HG03097 (cell line): Measurements from ENCODE around the gene ACTL9.
"Not testable (repeated sequence)": the region's sequence is repeated elsewhere in the genome, so short reads cannot be mapped to it uniquely, and the experiment has no call there.

Experiments
- ATAC-seq: cut with Tn5 transposase; IDR thresholded peaks from one replicate; pipeline ENCODE4 v1.9.1; 2021; ENCODE audit not compliant: unreplicated experiment, low FRiP score

ACTL9 gene, protein sequence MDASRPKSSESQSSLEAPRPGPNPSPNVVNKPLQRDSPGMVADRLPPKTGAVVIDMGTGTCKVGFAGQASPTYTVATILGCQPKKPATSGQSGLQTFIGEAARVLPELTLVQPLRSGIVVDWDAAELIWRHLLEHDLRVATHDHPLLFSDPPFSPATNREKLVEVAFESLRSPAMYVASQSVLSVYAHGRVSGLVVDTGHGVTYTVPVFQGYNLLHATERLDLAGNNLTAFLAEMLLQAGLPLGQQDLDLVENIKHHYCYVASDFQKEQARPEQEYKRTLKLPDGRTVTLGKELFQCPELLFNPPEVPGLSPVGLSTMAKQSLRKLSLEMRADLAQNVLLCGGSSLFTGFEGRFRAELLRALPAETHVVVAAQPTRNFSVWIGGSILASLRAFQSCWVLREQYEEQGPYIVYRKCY

DNA sequence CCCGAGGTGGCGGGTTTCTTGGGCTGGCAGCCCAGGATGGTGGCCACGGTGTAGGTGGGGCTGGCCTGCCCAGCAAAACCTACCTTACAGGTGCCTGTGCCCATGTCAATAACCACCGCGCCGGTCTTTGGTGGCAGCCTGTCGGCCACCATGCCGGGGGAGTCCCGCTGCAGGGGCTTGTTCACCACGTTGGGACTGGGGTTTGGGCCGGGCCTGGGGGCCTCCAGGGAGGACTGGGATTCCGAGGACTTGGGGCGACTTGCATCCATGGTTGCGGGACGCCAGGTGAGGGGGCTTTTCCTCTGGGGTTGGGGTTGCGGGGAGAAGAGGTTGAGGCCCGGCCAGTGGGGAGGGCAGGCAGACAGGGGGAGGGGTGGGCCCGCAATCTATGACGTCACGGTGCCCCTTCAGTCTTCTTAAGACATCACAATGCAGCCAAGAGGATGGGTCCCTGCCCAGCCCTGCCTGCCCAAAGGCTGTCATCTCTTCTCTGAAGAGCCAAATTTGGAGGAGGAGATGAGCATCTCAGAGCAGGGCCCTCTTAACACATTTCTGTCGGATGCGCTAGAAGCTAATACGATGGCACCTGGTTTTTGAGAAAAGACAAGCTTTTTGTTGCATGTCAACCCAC, at the start of gene ACTL9:
Gene ACTL9 (minus strand): TSS at position 363 of the 631 bp plus-strand sequence. CDS start 94 bp downstream, at position 269.
- no peak for ATAC-seq

DNA sequence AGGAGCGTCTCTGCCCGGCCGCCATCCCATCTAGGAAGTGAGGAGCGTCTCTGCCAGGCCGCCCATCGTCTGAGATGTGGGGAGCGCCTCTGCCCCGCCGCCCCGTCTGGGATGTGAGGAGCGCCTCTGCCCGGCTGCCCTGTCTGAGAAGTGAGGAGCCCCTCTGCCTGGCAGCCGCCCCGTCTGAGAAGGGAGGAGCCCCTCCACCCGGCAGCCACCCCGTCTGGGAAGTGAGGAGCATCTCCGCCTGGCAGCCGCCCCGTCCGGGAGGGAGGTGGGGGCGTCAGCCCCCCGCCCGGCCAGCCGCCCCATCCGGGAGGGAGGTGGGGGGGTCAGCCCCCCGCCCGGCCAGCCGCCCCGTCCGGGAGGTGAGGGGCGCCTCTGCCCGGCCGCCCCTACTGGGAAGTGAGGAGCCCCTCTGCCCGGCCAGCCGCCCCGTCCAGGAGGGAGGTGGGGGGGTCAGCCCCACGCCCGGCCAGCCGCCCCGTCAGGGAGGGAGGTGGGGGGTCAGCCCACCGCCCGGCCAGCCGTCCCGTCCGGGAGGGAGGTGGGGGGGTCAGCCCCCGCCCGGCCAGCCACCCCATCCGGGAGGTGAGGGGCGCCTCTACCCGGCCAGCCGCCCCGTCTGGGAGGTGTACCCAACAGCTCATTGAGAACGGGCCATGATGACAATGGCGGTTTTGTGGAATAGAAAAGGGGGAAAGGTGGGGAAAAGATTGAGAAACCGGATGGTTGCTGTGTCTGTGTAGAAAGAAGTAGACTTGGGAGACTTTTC, 40.9 kb upstream of the ACTL9 start:
- ATAC-seq = not testable (repeated sequence)

DNA sequence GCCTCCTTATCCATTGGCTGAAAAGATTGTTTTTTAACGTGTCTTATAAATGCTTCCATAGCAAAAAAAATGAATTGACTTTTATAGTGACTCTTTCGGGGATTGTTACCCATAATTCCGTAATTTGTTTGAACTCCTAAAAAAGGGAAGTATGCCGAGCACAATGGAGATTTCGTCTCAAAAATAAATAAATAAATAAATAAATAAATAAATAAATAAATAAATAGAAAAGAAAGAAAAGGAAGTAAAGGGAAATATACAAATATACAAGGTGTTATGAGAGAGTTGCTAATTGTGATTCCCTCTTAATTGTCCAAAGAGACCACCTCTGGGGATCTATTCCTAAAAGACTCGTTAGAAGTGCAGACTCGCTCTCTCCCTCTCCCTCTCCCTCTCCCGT, 39.8 kb upstream of the ACTL9 start:
- no peak for ATAC-seq

DNA sequence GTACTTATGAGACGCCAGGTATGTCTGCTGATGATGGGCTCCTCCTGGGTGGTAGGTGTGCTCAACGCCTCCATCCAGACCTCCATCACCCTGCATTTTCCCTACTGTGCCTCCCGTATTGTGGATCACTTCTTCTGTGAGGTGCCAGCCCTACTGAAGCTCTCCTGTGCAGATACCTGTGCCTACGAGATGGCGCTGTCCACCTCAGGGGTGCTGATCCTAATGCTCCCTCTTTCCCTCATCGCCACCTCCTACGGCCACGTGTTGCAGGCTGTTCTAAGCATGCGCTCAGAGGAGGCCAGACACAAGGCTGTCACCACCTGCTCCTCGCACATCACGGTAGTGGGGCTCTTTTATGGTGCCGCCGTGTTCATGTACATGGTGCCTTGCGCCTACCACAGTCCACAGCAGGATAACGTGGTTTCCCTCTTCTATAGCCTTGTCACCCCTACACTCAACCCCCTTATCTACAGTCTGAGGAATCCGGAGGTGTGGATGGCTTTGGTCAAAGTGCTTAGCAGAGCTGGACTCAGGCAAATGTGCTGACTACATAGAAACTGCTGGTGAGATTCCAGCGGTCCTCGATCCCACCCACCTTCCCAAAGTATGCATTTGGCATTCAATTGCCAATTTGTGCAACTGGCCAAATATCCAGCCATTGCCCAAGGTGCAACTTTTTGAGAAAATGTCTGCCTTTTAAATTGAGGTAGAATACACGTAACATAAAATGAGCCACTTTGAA, 33.0 kb upstream of the ACTL9 start:
- ATAC-seq = no peak

DNA sequence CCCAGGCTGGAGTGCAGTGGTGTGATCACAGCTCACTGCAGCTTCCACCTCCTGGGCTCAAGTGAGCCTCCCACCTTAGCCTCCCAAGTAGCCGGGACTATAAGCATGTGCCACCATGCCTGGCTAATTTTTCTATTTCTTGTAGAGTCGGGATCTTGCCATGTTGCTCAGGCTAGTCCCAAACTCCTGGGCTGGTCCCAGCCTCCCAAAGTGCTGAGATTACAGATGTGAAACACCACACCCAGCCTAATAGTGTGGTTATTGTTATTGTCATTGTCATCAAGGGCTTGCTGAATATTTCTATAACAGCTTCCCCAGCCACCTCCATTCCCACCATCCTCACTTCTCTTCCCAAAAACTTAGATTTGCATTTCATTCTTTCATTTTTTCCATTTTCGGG, 25.7 kb upstream of the ACTL9 start:
- no peak for ATAC-seq

DNA sequence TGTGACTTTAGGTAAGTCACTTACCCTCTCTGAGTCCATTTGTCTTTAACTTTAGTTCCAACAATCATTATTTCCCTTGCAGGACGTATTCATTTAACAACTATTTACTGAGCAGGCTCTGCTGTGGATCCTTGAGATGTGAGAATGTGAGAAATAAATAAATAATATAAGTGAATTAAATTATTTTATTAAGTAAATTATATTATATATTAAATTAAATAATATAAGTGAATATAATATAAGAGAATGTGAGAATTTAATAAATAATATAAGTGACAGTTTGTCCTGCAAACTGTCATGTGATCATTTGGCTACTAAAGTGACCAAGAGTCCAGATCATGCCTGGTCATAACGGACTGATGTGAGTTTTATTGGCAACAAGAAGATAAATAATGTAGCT, 23.4 kb upstream of the ACTL9 start:
- ATAC-seq = no peak

DNA sequence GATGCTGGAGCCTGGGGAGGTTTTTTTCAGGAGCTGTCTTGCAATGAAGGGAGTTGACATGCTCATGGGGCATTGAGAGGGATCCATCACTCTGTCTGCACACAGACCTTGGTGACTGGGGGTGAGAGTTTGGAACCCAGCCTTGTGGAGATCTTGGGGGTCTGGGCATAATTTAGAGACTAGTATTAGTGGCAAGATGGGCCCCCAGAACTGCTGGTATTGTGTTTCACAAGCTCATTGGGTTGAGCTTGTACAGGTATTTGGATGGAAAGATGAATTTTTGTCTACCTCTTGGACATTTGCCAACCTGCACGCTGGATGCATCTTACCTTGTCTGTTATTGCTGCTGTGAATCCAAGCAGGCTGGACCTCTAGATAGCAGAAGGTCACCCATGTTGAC, 22.7 kb upstream of the ACTL9 start, which contains the start of gene OR2Z1:
Gene OR2Z1 (plus strand): TSS at position 301 of the 400 bp plus-strand sequence. CDS start 9,395 bp downstream, outside the sequence.
- no peak for ATAC-seq

DNA sequence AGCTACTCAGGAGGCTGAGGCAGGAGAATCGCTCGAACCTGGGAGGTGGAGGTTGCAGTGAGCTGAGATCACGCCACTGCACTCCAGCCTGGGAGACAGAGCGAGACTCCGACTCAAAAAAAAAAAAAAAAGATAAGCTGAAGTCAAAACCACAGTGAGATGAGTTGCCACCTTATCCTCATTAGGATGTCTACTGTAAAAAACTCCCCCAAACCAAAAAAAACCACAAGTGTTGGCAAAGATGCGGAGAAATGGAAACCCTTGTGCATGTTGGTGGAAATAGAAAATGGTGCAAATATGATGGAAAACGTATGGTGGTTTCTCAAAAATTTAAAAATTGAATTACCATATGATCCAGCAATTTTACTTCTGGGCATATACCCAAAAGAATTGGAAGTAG, 11.7 kb upstream of the ACTL9 start:
- ATAC-seq = not testable (repeated sequence)

DNA sequence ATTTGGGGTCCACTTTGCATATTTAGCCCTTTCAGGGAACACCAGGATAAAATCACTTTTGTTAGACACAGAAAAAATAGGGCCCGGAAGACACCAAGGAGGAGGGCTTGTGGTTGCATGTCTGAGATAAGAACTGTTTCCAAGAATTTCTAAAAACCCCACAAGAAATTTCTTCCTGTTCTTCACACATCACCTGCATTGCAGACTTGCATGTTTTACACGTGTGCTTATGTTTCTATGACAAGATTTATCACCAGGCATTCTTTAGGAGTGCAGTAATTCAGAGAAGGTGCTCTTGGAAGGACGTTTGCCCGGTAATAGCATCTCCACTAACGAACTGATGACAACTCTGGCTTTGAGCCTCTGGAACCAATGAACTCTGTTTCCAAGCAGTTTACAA, 7.1 kb upstream of the ACTL9 start:
- no peak for ATAC-seq

DNA sequence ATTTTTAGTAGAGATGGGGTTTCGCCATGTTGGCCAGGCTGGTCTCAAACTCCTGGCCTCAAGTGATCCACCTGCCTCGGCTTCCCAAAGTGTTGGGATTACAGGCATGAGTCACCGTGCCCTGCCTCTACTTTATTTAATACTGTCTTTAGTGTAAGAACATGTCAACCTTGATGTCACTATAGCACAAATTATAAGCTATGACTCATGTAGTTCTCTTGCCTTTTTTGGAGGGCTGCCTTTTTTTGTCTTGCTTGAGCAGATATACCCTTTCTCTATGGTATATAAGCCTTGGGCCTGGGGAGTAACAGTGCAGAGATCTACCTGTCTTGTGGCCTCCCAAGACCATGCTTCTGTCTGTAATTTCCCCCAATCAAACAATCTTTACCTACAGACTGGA, 6.7 kb upstream of the ACTL9 start:
- not testable (repeated sequence) for ATAC-seq

DNA sequence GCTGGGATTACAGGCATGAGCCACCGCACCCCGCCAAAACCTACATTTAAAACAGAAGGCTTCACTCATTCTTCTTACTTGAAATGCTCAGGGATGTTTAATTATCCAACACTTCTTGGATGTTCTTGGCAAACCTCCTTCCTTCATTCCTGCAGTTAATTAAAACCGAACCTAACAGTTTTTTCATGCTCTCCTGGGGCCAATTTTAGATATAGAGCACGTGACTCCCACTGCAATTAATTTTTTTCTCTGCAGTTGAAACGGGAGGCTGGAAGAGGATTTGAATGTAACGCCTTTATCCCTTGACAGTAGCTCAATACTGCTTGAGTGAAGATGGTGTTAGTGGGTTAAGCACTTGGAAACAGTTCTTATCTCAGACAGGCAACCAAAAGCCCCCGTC, 4.6 kb upstream of the ACTL9 start:
- ATAC-seq = no peak

DNA sequence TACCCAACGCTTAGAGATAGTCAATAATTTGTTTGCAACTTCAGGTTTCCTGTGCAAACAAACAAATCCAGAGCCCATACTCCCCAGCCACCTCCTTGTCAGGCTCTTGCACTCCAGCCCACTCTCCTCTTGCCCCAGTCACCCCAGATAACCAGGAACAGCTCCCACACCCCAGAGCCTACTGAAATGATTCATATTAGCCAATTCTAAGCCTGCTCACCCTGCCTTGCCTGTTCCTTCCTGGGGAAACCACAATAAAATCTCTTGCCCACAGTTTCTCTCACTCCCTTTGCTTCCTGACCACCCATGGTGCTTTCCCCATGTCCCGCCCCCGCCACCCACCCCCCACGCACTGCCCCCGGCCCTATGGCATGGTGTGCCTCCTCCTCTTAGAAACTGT, 3.8 kb upstream of the ACTL9 start:
- no peak for ATAC-seq

DNA sequence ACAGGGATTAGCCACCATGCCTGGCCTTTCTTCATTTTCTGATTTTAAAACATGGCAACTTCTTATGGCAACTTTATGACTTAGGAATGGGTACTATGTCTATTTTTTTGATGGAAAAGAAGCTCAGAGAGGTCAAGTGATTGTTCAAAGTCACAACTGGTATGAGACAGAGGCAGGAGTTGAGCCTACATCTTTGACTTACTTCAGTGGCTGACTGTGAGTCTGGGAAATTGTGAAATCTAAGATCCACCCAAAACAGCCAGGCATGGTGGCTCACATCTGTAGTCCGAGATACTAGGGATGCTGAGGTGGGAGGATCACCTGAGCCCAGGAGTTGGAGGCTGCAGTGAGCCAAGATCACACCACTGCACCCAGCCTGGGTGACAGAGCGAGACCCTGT, 2.4 kb upstream of the ACTL9 start:
- no peak for ATAC-seq

DNA sequence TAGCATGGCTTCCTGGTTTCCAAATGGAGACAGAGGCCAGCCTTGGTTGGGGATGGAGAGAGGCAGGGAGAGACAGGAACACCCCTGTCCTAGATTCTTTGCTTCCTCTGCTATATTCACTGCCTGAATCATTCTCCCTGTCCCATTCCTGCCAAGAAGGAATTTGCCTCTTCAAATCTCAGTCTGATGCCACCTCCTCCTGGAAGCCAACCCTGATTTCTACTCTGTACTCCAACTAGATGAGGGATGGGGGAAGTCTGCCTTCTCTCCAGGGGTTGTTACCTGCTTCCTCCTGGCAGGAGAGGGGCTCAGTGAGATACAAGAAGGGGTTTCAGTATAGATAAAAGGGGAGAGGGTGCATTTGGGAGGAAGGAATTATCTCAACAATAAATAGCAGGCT, 1.3 kb upstream of the ACTL9 start:
- ATAC-seq = no peak

DNA sequence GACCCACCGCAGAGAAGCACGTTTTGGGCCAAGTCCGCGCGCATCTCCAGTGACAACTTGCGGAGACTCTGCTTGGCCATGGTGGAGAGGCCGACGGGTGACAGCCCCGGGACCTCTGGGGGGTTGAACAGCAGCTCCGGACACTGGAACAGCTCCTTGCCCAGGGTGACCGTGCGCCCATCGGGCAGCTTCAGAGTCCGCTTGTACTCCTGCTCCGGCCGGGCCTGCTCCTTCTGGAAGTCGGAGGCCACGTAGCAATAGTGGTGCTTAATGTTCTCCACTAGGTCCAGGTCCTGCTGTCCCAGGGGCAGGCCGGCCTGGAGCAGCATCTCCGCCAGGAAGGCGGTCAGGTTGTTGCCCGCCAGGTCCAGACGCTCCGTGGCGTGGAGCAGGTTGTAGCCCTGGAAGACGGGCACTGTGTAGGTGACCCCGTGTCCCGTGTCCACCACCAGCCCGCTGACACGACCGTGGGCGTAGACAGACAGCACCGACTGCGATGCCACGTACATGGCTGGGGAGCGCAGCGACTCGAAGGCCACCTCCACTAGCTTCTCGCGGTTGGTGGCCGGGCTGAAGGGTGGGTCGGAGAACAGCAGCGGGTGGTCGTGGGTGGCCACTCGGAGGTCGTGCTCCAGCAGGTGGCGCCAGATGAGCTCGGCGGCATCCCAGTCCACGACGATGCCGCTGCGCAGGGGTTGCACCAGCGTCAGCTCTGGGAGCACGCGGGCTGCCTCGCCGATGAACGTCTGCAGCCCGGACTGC, 743 bp downstream of the ACTL9 start:
- no peak for ATAC-seq

DNA sequence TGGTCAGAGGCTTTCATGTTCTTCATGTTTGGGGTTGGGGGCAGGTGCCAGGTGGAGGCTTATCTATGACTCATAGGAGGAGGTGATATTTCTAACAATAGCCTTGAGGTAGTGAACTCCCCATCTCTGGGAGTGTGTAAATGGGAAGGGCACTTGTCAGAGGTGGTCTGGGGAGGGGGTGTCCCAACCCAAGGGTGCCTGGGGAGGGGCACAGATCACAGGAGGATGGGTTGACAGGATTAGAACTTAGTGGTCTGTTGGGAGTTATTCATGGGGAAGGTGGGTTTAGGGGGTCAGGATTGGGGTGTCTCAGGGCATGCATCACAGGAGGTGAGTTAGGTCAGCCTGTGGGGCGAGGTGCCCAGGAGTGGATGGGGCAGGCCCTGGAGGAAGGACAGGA, 1.6 kb downstream of the ACTL9 start:
- ATAC-seq = no peak

DNA sequence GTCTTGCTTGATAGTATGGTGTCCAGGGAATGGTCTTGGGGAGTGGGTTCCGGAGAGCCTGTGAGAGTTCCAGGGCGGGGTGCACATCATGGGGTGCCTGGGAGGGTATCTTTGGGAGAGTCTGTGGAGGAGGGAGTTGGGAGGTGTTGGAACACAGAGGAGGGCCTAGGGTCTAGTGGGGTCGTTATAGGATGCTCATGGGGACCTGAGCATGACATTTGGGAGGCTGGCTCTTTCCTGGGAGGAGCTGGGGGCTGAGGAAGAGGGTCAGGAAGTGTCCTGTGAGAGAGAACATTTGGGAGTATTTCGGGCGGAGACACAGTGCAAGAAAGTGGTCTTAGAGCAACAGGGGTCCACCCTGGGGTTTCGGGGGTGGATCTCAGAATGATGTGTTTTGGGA, 2.7 kb downstream of the ACTL9 start:
- no peak for ATAC-seq

DNA sequence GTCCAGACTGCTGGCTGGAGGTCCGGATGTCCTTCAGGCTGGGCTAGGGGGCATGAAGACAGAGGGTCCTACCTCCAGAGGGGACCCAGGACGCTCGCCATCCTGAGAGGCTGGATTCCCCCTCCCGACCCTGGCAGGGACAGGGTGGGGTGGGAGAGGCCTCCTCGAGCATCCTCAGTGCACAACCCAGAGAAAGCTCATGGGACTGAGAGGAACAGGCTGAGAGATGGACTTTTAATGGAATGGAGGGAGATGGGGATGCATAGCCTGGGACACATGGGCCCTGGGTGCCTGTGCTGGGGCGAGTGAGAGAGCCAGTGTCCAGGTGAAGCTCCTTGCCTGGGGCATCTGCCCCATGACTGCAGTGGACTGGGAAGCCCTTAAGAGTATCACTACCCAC, 3.1 kb downstream of the ACTL9 start:
- ATAC-seq = no peak

DNA sequence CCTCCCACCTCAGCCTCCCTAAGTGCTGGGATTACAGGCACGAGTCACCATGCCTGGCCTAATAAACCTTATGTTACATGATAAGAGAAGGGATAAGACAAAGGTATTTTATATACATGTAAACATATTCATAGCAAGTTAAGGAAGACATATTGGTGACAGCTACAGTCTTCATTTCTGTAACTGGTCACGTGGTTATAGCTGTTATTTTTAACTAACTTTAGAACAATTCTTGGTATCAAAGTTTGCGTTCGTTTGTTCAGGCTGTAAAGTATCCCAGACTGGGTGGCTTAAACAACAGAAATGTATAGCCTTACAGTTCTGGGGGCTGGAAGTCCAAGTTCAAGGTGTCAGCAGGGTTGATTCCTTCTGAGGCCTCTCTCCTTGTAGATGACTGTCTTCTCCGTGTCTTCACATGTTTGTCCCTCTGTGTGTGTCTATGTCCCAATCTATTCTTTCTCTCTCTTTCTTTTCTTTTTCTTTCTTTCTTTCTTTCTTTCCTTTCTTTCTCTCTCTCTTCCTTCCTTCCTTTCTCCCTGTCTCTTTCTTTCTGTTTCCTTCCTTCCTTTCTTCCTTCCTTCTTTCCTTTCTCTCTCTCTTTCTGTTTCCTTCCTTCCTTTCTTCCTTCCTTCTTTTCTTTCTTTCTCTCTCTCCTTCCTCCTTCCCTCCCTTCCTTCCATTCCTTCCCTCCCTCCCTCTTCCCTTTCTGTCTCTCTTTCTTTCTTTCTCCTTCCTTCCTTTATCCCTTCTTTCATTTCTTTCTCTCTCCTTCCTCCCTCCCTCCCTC, 7.6 kb downstream of the ACTL9 start:
- no peak for ATAC-seq
